Measurements from ENCODE around the gene SYTL2. TPM values are rescaled to one million over a fixed set of nuclear protein-coding genes. Genes with fewer than 3 reads are reported as not detected.

The SYTL2 gene
- total RNA-seq, 1 experiment from 2014 or later: 5.2 TPM

- no peak overlapping the region for H2BK15ac ChIP-seq (ENCODE audit: low read depth, low read length)
- Mint-ChIP-seq H3K9me3 (no peaks in the 10 kb centered on the region), H3K27me3 (ENCODE audit: low read depth) (peaks cover 4% of the 10 kb centered on the region), H3K36me3 (ENCODE audit: insufficient read depth in 1 of 3, low read depth in 3 of 3) (no peaks in the 10 kb centered on the region), H3K4me1 (peaks cover 10 to 27% of the 10 kb centered on the region in 2 experiments), H3K4me3 (no peak overlapping the region), H3K27ac (peak overlapping the region in 1 of 3 experiments; percentile 23; a peak in 2 of 7 replicates)
- H3K23me2 ChIP-seq (ENCODE audit: insufficient read length, low read depth, low read length, poor library complexity, severe bottlenecking): no peaks in the 10 kb centered on the region
- TF ChIP-seq CTCF (conservative IDR thresholded peaks at IDR 0.05): no peak
- H3K9ac ChIP-seq (ENCODE audit: extremely low read depth, insufficient read length, low read length): no peak overlapping the region
- H3K79me2 ChIP-seq (ENCODE audit: insufficient read depth, low read length): no peaks in the 10 kb centered on the region
- H3K56ac ChIP-seq (ENCODE audit: insufficient read length, low read depth, low read length): no peak overlapping the region
- H2AFZ ChIP-seq (ENCODE audit: low read length): no peak overlapping the region
- H3K14ac ChIP-seq (ENCODE audit: insufficient read depth, low read length): no peak overlapping the region
- H3K79me1 ChIP-seq (ENCODE audit: insufficient read depth, low read depth, low read length, poor library complexity, severe bottlenecking): no peaks in the 10 kb centered on the region
- no peak overlapping the region for H2AK5ac ChIP-seq (ENCODE audit: insufficient read length, low read length)
- H2BK20ac ChIP-seq (ENCODE audit: low read depth, low read length, poor library complexity, severe bottlenecking): no peak overlapping the region
- no peak overlapping the region for H3K23ac ChIP-seq (ENCODE audit: insufficient read length, low read depth, low read length)
- DNase-seq: peak; percentile 33
- H2BK120ac ChIP-seq (ENCODE audit: low read depth, low read length, poor library complexity, severe bottlenecking): no peak overlapping the region
- H2BK5ac ChIP-seq (ENCODE audit: insufficient read length, low read length): no peak overlapping the region
- no peak overlapping the region for H2BK12ac ChIP-seq (ENCODE audit: insufficient read length, low read depth, low read length)
- no peak overlapping the region for H3T11ph ChIP-seq (ENCODE audit: low read length)
- no peak overlapping the region for H4K5ac ChIP-seq (ENCODE audit: insufficient read length, low read depth, low read length)
- WGBS (ENCODE audit: extremely low coverage, insufficient read length, low lambda C conversion rate): no CpG with 5 or more reads among the region's 1 CpG
- no peak overlapping the region for H3K4me2 ChIP-seq (ENCODE audit: insufficient read depth, insufficient read length, low read length)
- H3K4me1 ChIP-seq (ENCODE audit: insufficient read depth, low read length): peaks cover 8% of the 10 kb centered on the region
- H4K20me1 ChIP-seq (ENCODE audit: control insufficient read depth, insufficient read depth, insufficient read length): no peaks in the 10 kb centered on the region
- no peak overlapping the region for H4K91ac ChIP-seq (ENCODE audit: insufficient read length, low read depth, low read length)
- no peak overlapping the region for H4K8ac ChIP-seq (replicated peaks; ENCODE audit: insufficient read length, low read depth, low read length)
- no peaks in the 10 kb centered on the region for H3K9me3 ChIP-seq (ENCODE audit: control insufficient read depth, low read depth, low read length)
- H3K27me3 ChIP-seq (ENCODE audit: insufficient read depth, low read length): no peaks in the 10 kb centered on the region; the same call in 1 of the 2 replicates
- no peak overlapping the region for H3K18ac ChIP-seq (ENCODE audit: insufficient read length, low read depth, low read length)
- no peak overlapping the region for H3K4ac ChIP-seq (ENCODE audit: low read depth, low read length)
- H3K27ac ChIP-seq (ENCODE audit: insufficient read length, low read depth, low read length): no peak overlapping the region
Measured at GRCh38 chr11:85680897-85681296, 130.0 kb downstream of the SYTL2 start.
